GM04503 (cell line): ENCODE results near the gene MZT2B.
"Not testable (repeated sequence)": the region's sequence is repeated elsewhere in the genome, so short reads cannot be mapped to it uniquely, and the experiment has no call there.

Experiments
- DNase-seq: peaks from one replicate; pipeline ENCODE4 v3.0.0-alpha.2; 2012; ENCODE audit warnings: low read depth

MZT2B gene

DNA sequence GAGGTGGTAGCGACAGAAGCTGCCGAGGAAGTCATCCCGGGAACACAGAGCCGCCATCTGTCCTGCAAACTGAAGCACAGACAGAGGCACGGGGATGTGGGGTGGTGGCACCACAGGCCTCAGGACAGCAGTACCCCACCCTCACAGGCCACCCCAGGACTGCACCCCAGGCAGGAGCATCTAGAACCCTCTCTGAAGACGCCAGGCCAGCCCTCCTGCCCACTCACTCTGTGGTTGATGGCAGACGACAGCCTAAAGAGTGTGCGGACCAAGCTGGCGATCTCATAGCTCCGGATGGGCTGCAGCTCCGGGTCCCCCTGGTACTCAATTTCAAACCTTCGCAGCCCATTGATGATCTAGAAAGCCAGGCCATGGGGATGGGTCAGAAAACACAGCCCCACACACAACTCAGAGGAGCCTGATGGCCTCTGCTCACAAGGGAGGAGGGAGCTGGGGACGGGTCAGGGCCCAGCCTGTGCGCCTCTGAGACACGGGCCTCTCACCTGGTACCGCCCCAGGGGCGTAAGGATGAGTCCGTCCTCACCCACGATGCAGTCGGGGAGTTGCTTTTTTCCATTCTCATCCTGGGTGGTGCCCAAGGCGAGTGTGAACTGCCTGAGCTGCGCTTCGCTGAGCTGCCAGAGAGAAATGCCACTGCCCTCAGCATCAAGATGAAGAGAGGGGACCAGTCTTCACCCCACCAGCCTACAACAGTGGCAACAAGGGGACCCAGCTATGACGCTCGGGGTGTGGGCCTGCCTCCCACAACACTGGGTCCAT lies 29.1 kb upstream of the MZT2B start:
- no peak for DNase-seq

DNA sequence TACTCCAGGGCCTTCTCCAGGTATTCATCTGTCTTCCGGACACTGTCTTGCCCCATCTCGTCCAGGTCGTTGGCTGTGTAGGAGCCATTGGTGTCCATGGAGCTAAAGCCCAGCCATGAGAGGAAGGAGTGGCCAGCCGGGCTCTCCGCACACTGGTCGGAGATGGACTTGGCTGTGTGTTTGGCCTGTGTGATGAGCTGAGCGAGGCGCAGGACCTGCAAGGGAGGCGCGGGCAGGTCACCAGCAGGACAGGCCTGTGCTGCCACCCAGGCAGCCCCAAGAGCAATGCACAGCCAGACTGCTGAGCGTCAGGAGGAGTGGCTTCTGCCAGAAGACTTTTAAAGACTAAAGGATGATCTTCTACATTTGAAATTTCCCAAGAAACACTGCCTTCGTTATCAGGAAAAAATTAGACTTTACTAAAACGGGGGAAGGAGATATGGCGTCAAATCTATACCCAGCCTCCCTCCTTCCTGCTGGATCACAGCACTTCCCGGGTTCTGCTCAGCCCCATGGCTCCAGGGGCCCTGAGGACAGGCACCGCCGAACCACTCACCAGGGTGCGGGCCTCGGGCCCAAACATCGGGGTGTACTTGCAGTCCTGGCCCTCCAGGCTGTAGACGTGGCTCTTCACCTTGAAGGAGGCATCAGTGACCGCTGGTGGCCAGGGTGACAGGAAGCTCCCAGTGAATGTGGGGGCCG lies 28.2 kb upstream of the MZT2B start:
- not testable (repeated sequence) for DNase-seq

DNA sequence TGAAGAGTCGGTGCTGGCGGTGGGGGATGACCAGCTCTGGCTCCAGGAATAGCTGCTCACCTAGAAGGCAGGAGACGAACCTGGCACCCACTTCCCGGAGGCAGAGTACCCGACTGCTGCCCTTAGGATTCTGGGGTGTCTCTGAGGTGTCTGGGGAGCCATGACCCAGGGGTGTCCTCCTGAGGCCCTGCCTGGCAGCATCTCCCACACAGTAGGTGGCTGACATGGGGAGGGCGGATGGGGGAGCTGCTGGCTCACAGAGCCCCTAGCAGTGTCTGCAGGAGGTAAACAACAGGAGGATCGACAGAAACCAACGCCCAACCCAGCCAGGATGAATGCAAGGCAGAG lies 27.7 kb upstream of the MZT2B start:
- not testable (repeated sequence) for DNase-seq

DNA sequence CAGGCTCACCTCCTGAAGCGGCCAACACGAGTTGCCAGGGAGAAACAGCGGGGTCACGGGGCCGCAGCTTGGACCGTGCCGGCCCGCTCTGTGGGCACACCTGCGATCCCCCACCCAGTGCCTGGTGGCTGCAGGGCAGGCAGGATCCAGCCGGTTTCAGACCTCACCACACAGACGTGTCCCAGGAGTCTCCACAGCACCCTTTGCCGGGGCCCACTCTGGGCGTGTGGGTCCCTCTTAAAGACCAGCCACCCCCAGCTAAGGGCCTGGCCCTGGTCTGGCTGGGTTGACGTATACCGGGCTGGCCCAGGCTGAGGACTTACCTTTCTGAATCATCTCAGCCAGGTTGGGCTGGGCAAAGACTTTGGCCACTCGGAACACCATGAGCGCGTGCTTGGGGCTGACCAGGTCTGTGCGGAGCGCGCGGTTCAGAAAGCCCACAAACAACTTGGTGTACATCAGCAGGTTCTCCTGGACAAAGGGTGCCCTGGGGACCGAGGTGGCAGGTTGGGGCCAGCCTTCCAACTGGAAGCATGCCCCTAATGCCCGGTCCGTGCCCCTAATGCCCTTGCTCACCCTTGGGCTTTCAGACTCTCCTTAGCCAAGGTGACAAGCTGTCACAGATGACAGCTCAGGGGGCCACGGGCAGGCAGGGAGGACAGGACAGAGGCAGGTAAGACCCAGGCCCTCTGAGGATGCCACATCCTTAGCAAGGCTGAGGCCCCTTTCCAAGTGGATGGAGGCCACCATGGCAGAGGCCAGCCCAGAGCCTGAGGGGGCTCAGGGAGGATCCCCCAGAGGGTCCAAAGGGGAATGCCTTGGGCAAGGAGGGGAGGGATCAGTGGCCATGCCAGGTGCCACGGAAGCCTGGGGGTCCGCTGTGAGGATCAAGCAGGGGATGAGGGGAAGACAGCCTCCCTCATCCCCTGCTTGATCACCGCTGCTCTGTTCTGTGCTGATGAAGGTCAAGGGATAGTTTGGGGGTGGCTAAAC lies 27.0 kb upstream of the MZT2B start:
- DNase-seq: no peak

DNA sequence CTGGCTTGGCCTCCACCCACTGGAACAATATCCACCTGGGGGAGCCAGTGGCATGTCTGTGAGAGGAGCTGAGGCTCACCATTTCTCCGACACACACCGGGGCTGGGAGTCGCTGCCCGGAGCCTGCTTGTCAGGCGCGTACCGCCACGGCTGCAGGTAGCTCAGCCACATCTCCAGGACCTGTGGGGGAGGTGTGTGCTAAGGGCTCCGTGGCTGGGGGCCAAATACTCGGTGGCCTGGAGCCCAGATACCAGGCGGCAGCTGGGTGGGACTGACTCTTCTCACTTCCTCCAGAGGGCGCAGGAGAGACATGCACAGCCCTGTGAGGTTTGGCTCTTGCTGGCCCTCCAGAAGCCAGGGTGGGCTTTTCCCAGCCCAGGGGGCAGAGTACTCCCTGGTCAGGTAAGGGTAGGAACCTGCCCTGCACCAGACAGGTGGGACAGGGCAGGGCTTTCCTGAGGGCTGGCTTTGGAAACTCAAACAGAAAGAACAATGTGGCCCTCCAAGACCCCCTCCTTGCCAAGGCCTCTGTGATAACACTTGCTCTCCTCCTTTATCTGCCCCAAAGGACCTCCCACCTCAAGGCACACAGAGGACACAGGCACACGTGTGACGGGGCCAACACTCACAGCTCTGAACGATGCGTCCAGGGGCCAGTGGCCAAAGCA lies 26.0 kb upstream of the MZT2B start:
- not testable (repeated sequence) for DNase-seq

DNA sequence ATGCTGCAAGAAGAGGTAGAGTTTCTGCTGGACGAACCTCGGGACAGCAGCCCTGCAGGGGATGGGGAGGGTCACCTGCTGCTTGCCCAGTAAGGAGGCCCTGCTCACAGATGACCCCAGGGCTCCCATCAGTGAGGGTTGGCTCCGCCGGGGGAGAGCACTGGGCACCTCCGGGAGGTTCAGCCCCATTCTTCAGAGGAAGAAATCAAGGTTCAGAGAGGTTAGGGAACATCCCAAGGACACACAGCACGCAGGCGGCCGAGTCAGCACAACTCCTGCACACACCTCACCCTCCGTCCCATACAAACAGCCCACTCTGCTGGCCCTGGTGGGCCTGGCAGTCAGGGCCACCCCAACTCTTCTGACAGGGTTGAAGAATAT lies 25.4 kb upstream of the MZT2B start:
- no peak for DNase-seq

DNA sequence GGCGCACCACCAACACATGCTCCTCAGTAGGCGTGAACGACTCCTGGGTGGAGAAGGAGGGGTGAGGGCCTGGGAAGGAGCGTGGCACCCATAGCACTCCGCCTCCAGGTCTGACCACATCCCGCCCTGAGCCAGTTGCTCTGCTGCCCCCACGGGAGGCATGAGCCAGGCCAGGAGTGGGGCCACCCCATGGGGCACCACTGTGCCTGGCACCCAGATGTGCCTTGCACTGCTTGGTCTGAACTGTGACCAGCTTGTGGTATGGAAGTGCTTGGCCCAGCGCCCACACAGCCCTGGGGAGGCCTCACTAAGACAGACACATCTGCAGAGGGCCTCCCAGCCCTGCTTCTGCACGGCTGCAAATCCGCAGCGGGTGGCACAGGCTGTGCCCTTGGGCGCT lies 24.7 kb upstream of the MZT2B start:
- DNase-seq: not testable (repeated sequence)

DNA sequence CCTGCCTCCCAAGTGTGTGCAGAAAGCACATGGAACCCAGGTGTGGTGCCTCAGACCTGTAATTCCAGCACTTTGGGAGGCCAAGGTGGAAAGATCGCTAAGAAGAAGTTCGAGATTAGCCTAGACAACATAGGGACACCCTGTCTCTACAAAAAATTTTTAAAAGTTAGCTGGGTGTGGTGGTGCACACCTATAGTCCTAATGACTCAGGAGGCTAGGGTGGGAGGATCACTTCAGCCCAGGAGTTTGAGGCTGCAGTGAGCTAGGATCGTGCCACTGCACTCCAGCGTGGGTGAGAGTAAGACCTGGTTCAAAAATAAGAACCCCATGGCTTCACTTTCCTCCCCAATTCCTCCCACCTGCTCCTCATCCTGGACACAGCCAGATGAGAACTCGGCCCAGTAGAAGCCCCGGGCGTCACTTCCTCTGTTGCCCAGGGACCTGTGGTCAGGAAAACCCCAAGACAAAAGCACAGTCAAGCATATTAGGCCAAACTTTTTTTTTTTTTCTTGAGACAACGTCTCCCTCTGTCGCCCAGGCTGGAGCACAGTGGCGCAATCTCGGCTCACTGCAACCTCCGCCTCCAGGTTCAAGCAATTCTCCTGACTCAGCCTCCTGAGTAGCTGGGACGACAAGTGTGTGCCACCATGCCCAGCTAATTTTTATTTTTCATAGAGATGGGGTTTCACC lies 24.1 kb upstream of the MZT2B start:
- not testable (repeated sequence) for DNase-seq

DNA sequence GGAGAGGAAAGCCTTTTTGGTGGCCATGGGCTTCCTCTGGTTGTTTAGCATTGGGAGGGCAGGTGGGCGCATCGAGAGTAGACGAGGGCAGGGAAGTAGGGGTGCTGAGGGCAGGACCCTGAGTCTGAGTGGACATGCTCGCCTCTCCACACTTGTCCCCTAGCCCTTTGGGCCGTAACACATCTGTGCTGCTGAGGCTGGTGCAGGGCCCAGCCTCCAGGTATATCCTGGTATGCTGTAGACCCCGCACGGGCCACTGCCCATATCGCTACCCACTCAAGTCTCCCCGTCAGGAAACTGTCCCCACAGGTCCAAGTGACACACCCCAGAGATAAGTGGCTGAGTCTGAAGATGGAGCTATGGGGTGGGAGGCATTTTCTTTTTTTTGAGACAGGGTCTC lies 23.4 kb upstream of the MZT2B start:
- no peak for DNase-seq

DNA sequence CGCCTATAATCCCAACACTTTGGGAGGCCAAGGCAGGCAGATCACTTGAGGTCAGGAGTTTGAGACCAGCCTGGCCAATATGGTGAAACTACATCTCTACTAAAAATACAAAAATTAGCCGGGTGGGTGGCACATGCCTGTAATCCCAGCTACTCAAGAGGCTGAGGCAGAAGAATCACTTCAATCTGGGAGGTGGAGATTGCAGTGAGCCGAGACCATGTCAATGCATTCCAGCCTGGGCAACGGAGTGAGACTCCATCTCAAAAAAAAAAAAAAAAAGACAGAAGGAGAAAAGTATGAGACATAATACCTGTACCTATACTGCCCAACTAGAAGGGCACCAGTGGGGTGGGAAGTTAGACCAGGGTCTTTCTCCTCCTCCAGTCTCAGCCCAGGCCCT lies 22.7 kb upstream of the MZT2B start:
- not testable (repeated sequence) for DNase-seq

DNA sequence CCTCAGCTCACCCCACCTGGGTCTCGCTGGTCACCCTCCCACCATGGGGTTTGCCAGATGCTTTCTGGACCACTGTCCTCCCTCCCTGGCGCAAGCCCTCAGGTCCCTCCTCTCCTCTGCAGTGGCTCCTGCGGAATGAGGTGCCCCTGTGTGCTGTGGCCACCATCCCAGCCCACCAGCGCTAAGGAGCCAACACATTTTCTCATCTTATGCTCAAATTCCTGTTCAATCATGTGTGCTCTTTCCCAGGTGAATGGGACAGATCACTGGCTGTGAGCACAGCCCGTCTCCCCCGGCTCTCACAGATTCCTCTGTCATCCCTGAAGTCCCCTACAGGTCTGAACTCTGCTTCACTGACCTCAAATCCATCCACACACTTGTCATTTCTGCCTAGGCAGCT lies 21.9 kb upstream of the MZT2B start:
- DNase-seq: no peak

DNA sequence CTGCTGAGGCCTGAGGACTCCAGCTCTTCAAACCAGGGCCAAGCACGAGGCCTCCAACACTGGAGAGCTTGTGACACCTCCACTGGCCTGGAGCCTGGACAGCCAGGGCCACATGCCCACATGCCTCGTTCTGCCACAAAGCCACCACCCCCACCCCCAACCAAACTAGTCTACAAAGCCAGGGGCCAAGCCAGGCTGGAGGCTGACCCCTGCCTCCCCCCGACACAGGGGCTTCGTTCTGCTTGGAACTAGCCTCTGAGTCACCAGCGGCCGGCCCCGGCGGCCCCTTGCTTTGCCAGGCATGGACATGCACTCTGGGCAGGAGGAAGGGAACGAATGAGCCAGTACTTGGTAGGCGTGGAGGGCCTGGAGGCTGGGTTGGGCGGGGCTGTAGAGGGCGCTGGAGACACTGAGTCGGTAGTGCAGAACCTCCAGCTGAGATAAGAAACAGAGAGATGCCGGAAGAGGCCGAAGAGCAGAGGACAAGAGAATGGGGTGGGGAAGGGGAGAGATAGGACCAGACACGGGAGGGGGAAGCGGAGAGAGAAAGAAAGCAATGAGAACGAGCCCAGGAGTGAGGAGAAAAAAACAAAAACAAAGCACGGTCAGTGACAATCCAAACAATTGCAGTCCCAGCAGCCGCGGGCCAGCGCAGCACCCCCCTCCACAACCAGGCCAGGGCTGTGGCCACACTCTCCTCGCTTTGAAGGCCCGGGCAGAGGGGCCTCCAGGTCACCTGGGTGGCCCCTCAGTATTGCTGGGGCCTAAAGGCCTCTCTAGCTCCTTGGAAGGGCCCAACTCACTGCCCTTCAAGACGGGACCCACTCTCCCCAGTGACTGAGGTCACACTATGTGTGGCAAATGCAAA lies 21.0 kb upstream of the MZT2B start:
- not testable (repeated sequence) for DNase-seq

DNA sequence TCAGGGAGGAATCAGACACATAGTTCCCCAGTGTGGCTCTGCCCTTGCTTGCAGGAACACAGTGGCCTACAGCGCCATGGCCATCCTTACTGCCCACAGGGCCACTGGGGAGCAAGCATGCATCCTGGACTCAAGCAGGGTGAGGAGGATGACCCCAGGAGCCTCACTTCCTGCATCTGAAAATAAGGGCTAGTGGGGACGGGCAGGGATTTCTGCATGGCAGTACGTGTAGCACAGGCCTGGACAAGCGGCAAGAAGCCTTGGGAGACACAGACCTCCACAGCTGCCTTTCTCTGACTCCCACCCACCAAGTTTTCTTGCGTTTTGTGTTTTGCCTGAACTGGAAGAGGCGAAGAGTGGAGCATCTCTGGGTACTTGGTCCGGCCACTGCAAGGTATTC lies 19.6 kb upstream of the MZT2B start:
- not testable (repeated sequence) for DNase-seq

DNA sequence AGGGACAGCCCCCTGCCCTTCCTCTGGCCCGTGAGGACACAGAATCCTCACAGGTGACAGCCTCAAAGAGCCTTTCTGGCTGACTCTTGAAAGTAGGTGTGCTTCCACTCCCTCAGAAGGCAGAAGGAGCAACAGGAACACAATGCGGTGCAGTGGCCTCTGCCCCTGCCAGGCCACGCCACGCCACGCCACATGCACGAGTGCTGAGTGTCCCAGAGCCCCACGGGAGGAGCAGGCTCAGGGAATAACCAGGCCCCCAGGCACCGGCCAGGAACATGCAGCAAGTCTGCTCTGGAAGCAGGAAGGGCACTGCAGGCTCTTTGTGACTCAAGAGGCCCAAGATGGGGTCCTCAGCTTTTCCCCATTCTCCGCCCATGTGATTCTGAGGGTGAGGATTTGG lies 19.1 kb upstream of the MZT2B start:
- no peak for DNase-seq

DNA sequence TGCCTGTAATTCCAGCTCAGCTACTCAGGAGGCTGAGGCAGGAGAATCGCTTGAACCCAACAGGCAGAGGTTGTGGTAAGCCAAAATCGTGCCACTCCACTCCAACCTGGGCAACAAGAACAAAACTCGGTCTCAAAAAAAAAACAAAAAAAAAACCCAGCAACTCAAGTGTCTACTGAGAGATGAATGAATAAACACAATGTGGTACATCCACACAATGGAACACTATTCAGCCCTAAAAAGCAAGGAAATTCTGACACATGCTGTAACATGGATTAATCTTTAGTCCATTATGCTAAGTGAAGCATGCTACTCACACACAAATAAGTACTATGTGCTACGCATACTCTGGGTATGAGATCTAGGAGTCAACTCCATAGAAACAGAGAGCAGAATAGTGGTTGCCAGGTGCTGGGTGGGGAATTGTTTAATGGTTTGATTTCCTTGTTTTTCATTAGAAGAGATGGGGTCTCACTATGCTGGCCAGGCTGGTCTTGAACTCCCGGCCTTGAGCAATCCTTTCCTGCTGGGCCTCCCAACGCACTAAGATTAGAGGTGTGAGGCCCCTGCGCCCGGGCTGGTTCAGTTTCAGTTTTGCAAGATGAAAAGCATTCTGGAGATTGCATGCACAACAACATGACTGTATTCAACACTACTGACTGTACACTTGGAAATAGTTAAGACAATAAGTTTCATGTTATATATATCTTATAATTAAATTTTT lies 16.6 kb upstream of the MZT2B start:
- no peak for DNase-seq

DNA sequence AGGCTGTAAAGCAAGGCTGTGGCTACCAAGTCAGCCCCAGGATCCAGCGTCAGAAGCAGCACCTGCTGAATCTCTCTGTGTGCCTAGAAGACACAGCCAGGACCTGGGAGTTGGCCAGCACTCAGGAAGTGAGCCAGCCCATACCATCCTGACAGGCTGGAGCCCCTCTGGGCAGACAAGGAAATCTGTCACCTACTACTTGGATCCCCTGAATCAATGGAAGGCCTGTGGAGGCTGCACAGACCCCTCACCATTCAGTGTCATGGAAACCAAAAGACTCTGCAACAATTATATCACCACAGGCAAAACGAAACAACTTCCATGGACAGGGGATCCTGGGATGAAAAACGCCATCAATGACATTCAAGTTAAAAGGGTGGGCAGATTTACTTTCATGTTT lies 15.5 kb upstream of the MZT2B start:
- DNase-seq: not testable (repeated sequence)

DNA sequence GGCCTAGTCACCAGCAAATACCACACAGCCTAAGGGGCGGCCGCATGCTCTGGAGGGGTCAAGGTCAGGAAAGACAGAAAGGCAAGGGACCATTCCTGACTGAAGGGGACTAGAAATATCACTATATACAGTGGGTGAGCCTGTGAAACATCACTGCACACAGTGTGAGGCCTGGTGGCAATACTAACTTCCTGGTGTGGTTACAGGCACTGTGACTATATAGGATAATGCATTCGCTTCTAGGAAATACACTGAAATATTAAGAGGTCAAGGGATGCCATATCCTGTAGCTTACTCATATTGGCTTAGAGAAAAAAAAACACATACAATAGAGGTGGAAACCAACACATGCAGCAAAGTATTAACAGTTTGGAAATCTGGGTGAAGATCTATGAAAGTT lies 12.9 kb upstream of the MZT2B start:
- not testable (repeated sequence) for DNase-seq

DNA sequence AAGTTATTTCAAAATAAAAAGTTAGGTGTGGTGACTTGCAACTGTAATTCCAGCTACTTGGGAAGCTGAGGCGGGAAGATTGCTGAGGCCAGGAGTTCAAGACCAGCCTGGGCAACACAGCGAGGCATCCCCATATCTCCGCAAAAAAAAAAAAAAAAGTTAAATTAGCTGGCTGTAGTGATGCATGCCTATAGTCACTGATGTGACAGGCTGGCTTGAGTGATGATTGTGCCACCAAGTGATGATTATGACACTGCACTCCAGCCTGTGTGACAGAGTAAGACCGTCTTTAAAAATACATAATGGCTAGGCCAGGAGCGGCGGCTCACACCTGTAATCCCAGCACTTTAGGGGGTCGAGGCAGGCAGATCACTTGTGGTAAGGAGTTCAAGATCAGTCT lies 12.2 kb upstream of the MZT2B start:
- DNase-seq: no peak

DNA sequence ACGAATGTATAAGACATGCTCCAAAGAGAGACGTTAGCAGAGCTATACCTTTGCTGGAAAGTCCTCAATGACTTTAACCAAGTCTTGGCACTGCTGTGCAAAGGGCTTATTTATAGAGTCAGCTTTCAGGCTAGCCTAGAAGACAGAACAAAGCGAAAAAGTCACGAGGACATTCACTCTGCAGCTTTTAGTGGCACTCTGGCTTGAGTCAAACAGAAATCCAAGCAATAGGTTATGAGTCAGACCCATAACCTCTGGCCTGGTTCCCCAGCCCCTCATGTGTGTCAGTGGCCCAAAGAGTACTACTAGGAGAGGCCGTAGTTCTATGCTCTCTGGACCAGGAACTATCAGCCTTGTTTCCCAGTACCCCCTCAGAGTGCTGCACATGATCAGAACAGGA lies 7.2 kb upstream of the MZT2B start:
- not testable (repeated sequence) for DNase-seq
